Measurements from ENCODE around the gene CORIN.

DNA sequence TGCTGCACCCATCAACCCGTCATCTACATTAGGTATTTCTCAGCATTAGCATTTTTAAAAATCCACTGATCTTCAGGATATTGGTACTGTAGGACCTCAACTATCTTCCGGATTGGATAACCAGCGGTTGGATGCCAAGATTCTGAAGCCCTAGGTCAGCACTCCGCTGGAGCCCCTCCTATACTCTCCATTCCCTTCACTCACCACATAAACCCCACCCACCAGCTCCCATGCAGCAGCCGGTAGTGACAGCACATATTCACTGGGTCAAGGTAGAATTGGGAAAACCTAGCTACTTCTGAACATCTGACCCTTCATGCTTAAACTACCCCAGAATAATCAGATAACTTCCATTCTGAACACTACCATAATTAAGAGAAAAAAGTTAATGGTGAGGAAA, 134.9 kb downstream of the CORIN start:
- TF ChIP-seq EZH2 (IDR thresholded peaks at IDR 0.05; ENCODE audit: borderline replicate concordance, low read depth, low read length, severe bottlenecking), result no peak
- TF ChIP-seq, protein P1, sequence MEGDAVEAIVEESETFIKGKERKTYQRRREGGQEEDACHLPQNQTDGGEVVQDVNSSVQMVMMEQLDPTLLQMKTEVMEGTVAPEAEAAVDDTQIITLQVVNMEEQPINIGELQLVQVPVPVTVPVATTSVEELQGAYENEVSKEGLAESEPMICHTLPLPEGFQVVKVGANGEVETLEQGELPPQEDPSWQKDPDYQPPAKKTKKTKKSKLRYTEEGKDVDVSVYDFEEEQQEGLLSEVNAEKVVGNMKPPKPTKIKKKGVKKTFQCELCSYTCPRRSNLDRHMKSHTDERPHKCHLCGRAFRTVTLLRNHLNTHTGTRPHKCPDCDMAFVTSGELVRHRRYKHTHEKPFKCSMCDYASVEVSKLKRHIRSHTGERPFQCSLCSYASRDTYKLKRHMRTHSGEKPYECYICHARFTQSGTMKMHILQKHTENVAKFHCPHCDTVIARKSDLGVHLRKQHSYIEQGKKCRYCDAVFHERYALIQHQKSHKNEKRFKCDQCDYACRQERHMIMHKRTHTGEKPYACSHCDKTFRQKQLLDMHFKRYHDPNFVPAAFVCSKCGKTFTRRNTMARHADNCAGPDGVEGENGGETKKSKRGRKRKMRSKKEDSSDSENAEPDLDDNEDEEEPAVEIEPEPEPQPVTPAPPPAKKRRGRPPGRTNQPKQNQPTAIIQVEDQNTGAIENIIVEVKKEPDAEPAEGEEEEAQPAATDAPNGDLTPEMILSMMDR (IDR thresholded peaks at IDR 0.05; ENCODE audit: borderline replicate concordance, extremely low read depth, low read length, poor library complexity, severe bottlenecking), result no peak

All from DND-41 (cell line).